ENCODE results near the gene DUSP23.

The DUSP23 gene

GRCh38 chr1:159774465-159774864 lies 6.3 kb upstream of the DUSP23 start:
- peaks cover 15% of the 10 kb centered on the region for H3K4me1 ChIP-seq (ENCODE audit: low read length)

GRCh38 chr1:159775716-159776115 lies 5.0 kb upstream of the DUSP23 start:
- TF ChIP-seq EZH2phosphoT487 (IDR thresholded peaks at IDR 0.05; ENCODE audit: low read depth) (no peak), CTCF (IDR thresholded peaks at IDR 0.05; ENCODE audit: low read depth, low read length) (peak; percentile 67)
- no peaks in the 10 kb centered on the region for H3K79me2 ChIP-seq (ENCODE audit: low read length)

More at GRCh38 chr1:159774465-159774864, 6.3 kb upstream of the DUSP23 start:
- H4K20me1 ChIP-seq (ENCODE audit: insufficient read depth, low read length): no peaks in the 10 kb centered on the region
- H3K27me3 ChIP-seq (ENCODE audit: low read depth, low read length): no peaks in the 10 kb centered on the region
- H3K9me3 ChIP-seq (ENCODE audit: insufficient read depth, low read length): no peaks in the 10 kb centered on the region
- H3K4me2 ChIP-seq (ENCODE audit: low read length): no peak overlapping the region
- H3K27ac ChIP-seq (ENCODE audit: low read length): no peak overlapping the region
- H2AFZ ChIP-seq (ENCODE audit: low read depth, low read length): no peak overlapping the region
- no peak for TF ChIP-seq CTCF (IDR thresholded peaks at IDR 0.05; ENCODE audit: low read depth, low read length)
- no peak for TF ChIP-seq EZH2phosphoT487 (IDR thresholded peaks at IDR 0.05; ENCODE audit: low read depth)
- H3K36me3 ChIP-seq (replicated peaks; ENCODE audit: low read depth, low read length): no peaks in the 10 kb centered on the region
- no peaks in the 10 kb centered on the region for H3K79me2 ChIP-seq (ENCODE audit: low read length)
- no peak overlapping the region for H3K4me3 ChIP-seq (ENCODE audit: low read length)
- no peak overlapping the region for H3K9ac ChIP-seq (ENCODE audit: low read length)

GRCh38 chr1:159778266-159778665 lies 2.5 kb upstream of the DUSP23 start:
- H2AFZ ChIP-seq (ENCODE audit: low read depth, low read length): no peak overlapping the region
- no peak overlapping the region for H3K27ac ChIP-seq (ENCODE audit: low read length)
- H3K36me3 ChIP-seq (replicated peaks; ENCODE audit: low read depth, low read length): no peaks in the 10 kb centered on the region
- no peak overlapping the region for H3K9ac ChIP-seq (ENCODE audit: low read length)
- H3K4me3 ChIP-seq (ENCODE audit: low read length): no peak overlapping the region
- no peak overlapping the region for H3K4me2 ChIP-seq (ENCODE audit: low read length)
- H3K9me3 ChIP-seq (ENCODE audit: insufficient read depth, low read length): no peaks in the 10 kb centered on the region
- no peaks in the 10 kb centered on the region for H3K27me3 ChIP-seq (ENCODE audit: low read depth, low read length)
- H3K4me1 ChIP-seq (ENCODE audit: low read length): peaks cover 4% of the 10 kb centered on the region; the same call in 1 of the 2 replicates
- H4K20me1 ChIP-seq (ENCODE audit: insufficient read depth, low read length): no peaks in the 10 kb centered on the region
- H3K79me2 ChIP-seq (ENCODE audit: low read length): no peaks in the 10 kb centered on the region
- TF ChIP-seq CTCF (IDR thresholded peaks at IDR 0.05; ENCODE audit: low read depth, low read length) (no peak), EZH2phosphoT487 (IDR thresholded peaks at IDR 0.05; ENCODE audit: low read depth) (no peak)

More at GRCh38 chr1:159775716-159776115, 5.0 kb upstream of the DUSP23 start:
- Histone ChIP-seq H3K36me3 (replicated peaks; ENCODE audit: low read depth, low read length) (no peaks in the 10 kb centered on the region), H3K9me3 (ENCODE audit: insufficient read depth, low read length) (no peaks in the 10 kb centered on the region), H3K4me3 (ENCODE audit: low read length) (no peak overlapping the region), H3K4me1 (ENCODE audit: low read length) (peaks cover 15% of the 10 kb centered on the region), H3K4me2 (ENCODE audit: low read length) (no peak overlapping the region), H3K27ac (ENCODE audit: low read length) (no peak overlapping the region), H4K20me1 (ENCODE audit: insufficient read depth, low read length) (no peaks in the 10 kb centered on the region), H3K9ac (ENCODE audit: low read length) (no peak overlapping the region), H3K27me3 (ENCODE audit: low read depth, low read length) (no peaks in the 10 kb centered on the region), H2AFZ (ENCODE audit: low read depth, low read length) (no peak overlapping the region)

- H3K9ac ChIP-seq (ENCODE audit: low read length): no peak overlapping the region
- H3K4me1 ChIP-seq (ENCODE audit: low read length): peaks cover 3% of the 10 kb centered on the region; the same call in 1 of the 2 replicates
- H3K79me2 ChIP-seq (ENCODE audit: low read length): no peaks in the 10 kb centered on the region
- H2AFZ ChIP-seq (ENCODE audit: low read depth, low read length): no peak overlapping the region
- no peak overlapping the region for H3K4me2 ChIP-seq (ENCODE audit: low read length)
- H3K27ac ChIP-seq (ENCODE audit: low read length): no peak overlapping the region
- H3K9me3 ChIP-seq (ENCODE audit: insufficient read depth, low read length): no peaks in the 10 kb centered on the region
- H3K27me3 ChIP-seq (ENCODE audit: low read depth, low read length): no peaks in the 10 kb centered on the region
- no peaks in the 10 kb centered on the region for H4K20me1 ChIP-seq (ENCODE audit: insufficient read depth, low read length)
- TF ChIP-seq EZH2phosphoT487 (IDR thresholded peaks at IDR 0.05; ENCODE audit: low read depth): no peak
- no peak overlapping the region for H3K4me3 ChIP-seq (ENCODE audit: low read length)
- H3K36me3 ChIP-seq (replicated peaks; ENCODE audit: low read depth, low read length): no peaks in the 10 kb centered on the region
Observed at GRCh38 chr1:159779403-159779851, 1.3 kb upstream of the DUSP23 start.

Data from OCI-LY3 (cell line).